WTC11 (cell line): ENCODE results near the gene NUDT8. TPM values are rescaled to one million over a fixed set of nuclear protein-coding genes. Genes with fewer than 3 reads are reported as not detected.

Experiments
- ATAC-seq: fragments of 200-7000 bp; cut with Tn5 transposase; 2 replicates; pipeline ENCODE4 v1.10.0; 2021; ENCODE audit warnings: mild to moderate bottlenecking, moderate library complexity
- CTCF ChIA-PET: fragments of 300-600 bp; sonication (Branson Sonifier 250); formaldehyde crosslinking; loops from one replicate; lab custom pipeline; 2021; ENCODE audit warnings: antibody characterized with exemption; lab: Charles Lee
- POLR2A ChIA-PET: fragments of 350-600 bp; sonication (Branson Sonifier 250); formaldehyde crosslinking; loops from one replicate; lab custom pipeline; 2021; ENCODE audit warnings: antibody characterized with exemption; lab: Charles Lee
- DNase-seq: peaks from one replicate; pipeline ENCODE4 v3.0.0; 2021; ENCODE audit warnings: low spot score
- H3K27ac Mint-ChIP-seq: 2 replicates; pipeline ENCODE4 v1.8.0; 2021; ENCODE audit warnings: mixed read lengths
- H3K27me3 Mint-ChIP-seq: 2 replicates; pipeline ENCODE4 v1.8.0; 2021; ENCODE audit warnings: low read depth, mild to moderate bottlenecking, moderate library complexity, mixed read lengths
- H3K36me3 Mint-ChIP-seq: 2 replicates; pipeline ENCODE4 v1.8.0; 2021; ENCODE audit warnings: mixed read lengths
- H3K4me1 Mint-ChIP-seq: 2 replicates; pipeline ENCODE4 v1.8.0; 2022; ENCODE audit warnings: mixed read lengths
- H3K4me3 Mint-ChIP-seq: 2 replicates; pipeline ENCODE4 v1.8.0; 2021; ENCODE audit warnings: mild to moderate bottlenecking, moderate library complexity, mixed read lengths
- H3K9me3 Mint-ChIP-seq: 2 replicates; pipeline ENCODE4 v1.8.0; 2021; ENCODE audit warnings: mixed read lengths
- FOXP1 ChIP-seq: sonication (generic); formaldehyde crosslinking; IDR thresholded peaks from 2 replicates; pipeline ENCODE4 v1.8.0; 2022; ENCODE audit warnings: missing genetic modification reagents, mild to moderate bottlenecking, moderate library complexity, borderline replicate concordance
- KAT7 ChIP-seq: sonication (generic); formaldehyde crosslinking; IDR thresholded peaks from 2 replicates; pipeline ENCODE4 v1.8.1; 2023; ENCODE audit warnings: missing genetic modification reagents, mild to moderate bottlenecking, borderline replicate concordance
- SMAD3 ChIP-seq: sonication (generic); formaldehyde crosslinking; IDR thresholded peaks from 2 replicates; pipeline ENCODE4 v1.8.0; 2022; ENCODE audit warnings: missing genetic modification reagents, mild to moderate bottlenecking, borderline replicate concordance
- SP1 ChIP-seq: sonication (generic); formaldehyde crosslinking; conservative IDR thresholded peaks from 2 replicates; pipeline ENCODE4 v1.8.1; 2022; ENCODE audit warnings: missing genetic modification reagents
- TP53 ChIP-seq: sonication (generic); formaldehyde crosslinking; IDR thresholded peaks from 2 replicates; pipeline ENCODE4 v1.8.1; 2023; ENCODE audit warnings: mild to moderate bottlenecking, missing genetic modification reagents
- ZNF423 ChIP-seq: fragments of 250-450 bp; sonication (Bioruptor Pico); IDR thresholded peaks from 2 replicates; pipeline ENCODE4 v2.1.2; 2022; ENCODE audit warnings: mild to moderate bottlenecking, moderate library complexity
- total RNA-seq: library from RNA; stranded (reverse); gene quantifications from 3 replicates; pipeline ENCODE4 v1.2.3, GENCODE V29; 2021
- TF ChIP-seq, protein P1 (sequence below): fragments of 250-450 bp; sonication (Bioruptor Pico); IDR thresholded peaks from 2 replicates; pipeline ENCODE4 v1.9.0; 2021; ENCODE audit warnings: mild to moderate bottlenecking
- TF ChIP-seq, protein P2 (sequence below): fragments of 250-450 bp; sonication (Bioruptor Pico); IDR thresholded peaks from 2 replicates; pipeline ENCODE4 v2.1.2; 2022; ENCODE audit warnings: mild to moderate bottlenecking, moderate library complexity
- TF ChIP-seq, protein P3 (sequence below): fragments of 250-450 bp; sonication (Bioruptor Pico); IDR thresholded peaks from 2 replicates; pipeline ENCODE4 v1.8.0; 2021; ENCODE audit warnings: mild to moderate bottlenecking
- TF ChIP-seq, protein P4 (sequence below): sonication (generic); formaldehyde crosslinking; IDR thresholded peaks from 2 replicates; pipeline ENCODE4 v1.8.1; 2023; ENCODE audit warnings: mild to moderate bottlenecking, missing genetic modification reagents, moderate library complexity
- TF ChIP-seq, protein P5 (sequence below): fragments of 250-450 bp; sonication (Bioruptor Pico); IDR thresholded peaks from 2 replicates; pipeline ENCODE4 v1.9.0; 2021; ENCODE audit warnings: moderate library complexity, mild to moderate bottlenecking, inconsistent platforms, borderline replicate concordance
- TF ChIP-seq, protein P6 (sequence below): fragments of 250-450 bp; sonication (Bioruptor Pico); IDR thresholded peaks from 2 replicates; pipeline ENCODE4 v1.9.0; 2021; ENCODE audit warnings: mild to moderate bottlenecking, borderline replicate concordance

Gene NUDT8
- total RNA-seq, 1 experiment from 2014 or later = 8.3 TPM

DNA sequence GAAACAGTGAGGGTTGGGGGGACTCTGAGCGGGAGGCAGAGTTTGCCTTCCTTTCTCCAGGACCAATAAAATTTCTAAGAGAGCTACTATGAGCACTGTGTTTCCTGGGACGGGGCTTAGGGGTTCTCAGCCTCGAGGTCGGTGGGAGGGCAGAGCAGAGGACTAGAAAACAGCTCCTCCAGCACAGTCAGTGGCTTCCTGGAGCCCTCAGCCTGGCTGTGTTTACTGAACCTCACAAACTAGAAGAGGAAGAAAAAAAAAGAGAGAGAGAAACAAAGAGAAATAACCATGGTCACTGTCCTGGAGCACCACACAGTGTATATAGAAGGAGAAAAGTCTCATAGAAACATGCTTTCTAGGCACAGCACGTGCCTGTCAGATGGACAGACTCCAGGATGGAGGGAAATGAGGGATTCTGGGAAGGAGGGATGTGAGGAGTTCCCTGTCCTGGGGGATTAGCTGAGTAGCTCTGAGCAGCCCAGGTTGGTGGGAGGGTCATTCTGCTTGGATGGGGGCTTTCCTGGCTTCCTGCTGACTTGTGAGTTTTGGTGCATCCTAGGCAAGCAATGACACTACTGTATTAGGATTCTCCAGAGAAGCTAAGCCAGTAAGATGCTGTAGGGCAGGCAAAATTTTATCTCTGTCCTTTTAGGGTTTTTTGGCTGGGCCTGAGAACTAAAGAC lies 43.0 kb downstream of the NUDT8 start:
- H3K27ac Mint-ChIP-seq = peak overlapping the region; percentile 29; the same call in 1 of the 2 replicates
- POLR2A ChIA-PET = no interaction called here
- H3K4me3 Mint-ChIP-seq = no peak overlapping the region
- no peak for DNase-seq
- no peaks in the 10 kb centered on the region for H3K27me3 Mint-ChIP-seq
- peaks cover 28% of the 10 kb centered on the region for H3K4me1 Mint-ChIP-seq
- CTCF ChIA-PET = interaction anchor here (1.2 kb wide), 1 partner anchor 27 kb away, joined by 4 read pairs; no protein-coding TSS in a partner anchor
- H3K9me3 Mint-ChIP-seq = no peaks in the 10 kb centered on the region
- TF ChIP-seq, protein P1, sequence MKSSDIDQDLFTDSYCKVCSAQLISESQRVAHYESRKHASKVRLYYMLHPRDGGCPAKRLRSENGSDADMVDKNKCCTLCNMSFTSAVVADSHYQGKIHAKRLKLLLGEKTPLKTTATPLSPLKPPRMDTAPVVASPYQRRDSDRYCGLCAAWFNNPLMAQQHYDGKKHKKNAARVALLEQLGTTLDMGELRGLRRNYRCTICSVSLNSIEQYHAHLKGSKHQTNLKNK (CRISPR knock-in tag) = peak; percentile 62; the same call in 1 of the 2 replicates
- TF ChIP-seq, protein P2, sequence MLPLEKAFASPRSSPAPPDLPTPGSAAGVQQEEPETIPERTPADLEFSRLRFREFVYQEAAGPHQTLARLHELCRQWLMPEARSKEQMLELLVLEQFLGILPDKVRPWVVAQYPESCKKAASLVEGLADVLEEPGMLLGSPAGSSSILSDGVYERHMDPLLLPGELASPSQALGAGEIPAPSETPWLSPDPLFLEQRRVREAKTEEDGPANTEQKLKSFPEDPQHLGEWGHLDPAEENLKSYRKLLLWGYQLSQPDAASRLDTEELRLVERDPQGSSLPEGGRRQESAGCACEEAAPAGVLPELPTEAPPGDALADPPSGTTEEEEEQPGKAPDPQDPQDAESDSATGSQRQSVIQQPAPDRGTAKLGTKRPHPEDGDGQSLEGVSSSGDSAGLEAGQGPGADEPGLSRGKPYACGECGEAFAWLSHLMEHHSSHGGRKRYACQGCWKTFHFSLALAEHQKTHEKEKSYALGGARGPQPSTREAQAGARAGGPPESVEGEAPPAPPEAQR (CRISPR knock-in tag) = no peak
- H3K36me3 Mint-ChIP-seq = peaks cover 36% of the 10 kb centered on the region
- ATAC-seq = no peak

DNA sequence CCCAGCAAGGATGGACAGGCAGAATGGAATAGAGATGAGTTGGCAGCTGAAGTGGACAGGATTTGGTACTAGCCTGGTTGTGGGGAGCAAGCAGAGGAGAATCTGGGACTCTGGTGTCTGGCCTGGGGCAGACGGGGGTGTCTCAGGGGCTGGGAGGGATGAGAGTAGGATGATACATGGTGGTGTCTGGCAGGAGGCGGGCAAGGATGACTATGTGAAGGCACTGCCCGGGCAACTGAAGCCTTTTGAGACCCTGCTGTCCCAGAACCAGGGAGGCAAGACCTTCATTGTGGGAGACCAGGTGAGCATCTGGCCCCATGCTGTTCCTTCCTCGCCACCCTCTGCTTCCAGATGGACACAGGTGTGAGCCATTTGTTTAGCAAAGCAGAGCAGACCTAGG lies 43.8 kb downstream of the NUDT8 start:
- Mint-ChIP-seq H3K27me3 (no peaks in the 10 kb centered on the region), H3K36me3 (peaks cover 36% of the 10 kb centered on the region), H3K27ac (peak overlapping the region; percentile 87), H3K4me1 (peaks cover 36% of the 10 kb centered on the region), H3K4me3 (peak overlapping the region; percentile 78), H3K9me3 (no peaks in the 10 kb centered on the region)
- CTCF ChIA-PET = interaction anchor here (1.2 kb wide), 1 partner anchor 28 kb away, joined by 4 read pairs; no protein-coding TSS in a partner anchor
- DNase-seq (no peak), ATAC-seq (no peak)
- POLR2A ChIA-PET = no interaction called here
- TF ChIP-seq, protein P3, sequence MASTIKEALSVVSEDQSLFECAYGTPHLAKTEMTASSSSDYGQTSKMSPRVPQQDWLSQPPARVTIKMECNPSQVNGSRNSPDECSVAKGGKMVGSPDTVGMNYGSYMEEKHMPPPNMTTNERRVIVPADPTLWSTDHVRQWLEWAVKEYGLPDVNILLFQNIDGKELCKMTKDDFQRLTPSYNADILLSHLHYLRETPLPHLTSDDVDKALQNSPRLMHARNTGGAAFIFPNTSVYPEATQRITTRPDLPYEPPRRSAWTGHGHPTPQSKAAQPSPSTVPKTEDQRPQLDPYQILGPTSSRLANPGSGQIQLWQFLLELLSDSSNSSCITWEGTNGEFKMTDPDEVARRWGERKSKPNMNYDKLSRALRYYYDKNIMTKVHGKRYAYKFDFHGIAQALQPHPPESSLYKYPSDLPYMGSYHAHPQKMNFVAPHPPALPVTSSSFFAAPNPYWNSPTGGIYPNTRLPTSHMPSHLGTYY (CRISPR knock-in tag) = no peak
- 0 out of 2 replicates have a peak, but pooled peaks have one; percentile 8 for TF ChIP-seq ZNF423

DNA sequence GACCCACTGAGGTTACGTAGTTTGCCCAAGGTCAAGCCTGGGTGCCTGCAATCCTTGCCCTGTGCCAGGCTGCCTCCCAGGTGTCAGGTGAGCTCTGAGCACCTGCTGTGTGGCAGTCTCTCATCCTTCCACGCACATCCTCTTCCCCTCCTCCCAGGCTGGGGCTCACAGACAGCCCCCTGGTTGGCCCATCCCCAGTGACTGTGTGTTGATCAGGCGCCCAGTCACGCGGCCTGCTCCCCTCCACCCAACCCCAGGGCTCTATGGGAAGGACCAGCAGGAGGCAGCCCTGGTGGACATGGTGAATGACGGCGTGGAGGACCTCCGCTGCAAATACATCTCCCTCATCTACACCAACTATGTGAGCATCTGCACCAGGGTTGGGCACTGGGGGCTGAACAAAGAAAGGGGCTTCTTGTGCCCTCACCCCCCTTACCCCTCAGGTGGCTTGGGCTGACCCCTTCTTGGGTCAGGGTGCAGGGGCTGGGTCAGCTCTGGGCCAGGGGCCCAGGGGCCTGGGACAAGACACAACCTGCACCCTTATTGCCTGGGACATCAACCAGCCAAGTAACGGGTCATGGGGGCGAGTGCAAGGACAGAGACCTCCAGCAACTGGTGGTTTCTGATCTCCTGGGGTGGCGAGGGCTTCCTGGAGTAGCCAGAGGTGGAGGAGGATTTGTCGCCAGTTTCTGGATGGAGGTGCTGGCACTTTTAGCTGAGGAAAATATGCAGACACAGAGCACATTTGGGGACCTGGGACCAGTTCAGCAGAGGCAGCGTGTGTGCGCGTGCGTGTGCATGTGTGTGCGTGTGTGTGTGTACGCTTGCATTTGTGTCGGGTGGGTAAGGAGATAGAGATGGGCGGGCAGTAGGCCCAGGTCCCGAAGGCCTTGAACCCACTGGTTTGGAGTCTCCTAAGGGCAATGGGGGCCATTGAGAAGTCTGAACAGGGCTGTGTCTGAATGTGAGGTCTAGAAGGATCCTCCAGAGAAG lies 44.6 kb downstream of the NUDT8 start:
- no peak for ATAC-seq
- H3K27me3 Mint-ChIP-seq = no peaks in the 10 kb centered on the region
- TF ChIP-seq SMAD3 (0 out of 2 replicates have a peak, but pooled peaks have one; percentile 37), TP53 (CRISPR knock-in tag) (no peak)
- TF ChIP-seq, protein P4, sequence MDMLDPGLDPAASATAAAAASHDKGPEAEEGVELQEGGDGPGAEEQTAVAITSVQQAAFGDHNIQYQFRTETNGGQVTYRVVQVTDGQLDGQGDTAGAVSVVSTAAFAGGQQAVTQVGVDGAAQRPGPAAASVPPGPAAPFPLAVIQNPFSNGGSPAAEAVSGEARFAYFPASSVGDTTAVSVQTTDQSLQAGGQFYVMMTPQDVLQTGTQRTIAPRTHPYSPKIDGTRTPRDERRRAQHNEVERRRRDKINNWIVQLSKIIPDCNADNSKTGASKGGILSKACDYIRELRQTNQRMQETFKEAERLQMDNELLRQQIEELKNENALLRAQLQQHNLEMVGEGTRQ (CRISPR knock-in tag) = 0 out of 2 replicates have a peak, but pooled peaks have one; percentile 25
- TF ChIP-seq, all 79 proteins: peak for 2

DNA sequence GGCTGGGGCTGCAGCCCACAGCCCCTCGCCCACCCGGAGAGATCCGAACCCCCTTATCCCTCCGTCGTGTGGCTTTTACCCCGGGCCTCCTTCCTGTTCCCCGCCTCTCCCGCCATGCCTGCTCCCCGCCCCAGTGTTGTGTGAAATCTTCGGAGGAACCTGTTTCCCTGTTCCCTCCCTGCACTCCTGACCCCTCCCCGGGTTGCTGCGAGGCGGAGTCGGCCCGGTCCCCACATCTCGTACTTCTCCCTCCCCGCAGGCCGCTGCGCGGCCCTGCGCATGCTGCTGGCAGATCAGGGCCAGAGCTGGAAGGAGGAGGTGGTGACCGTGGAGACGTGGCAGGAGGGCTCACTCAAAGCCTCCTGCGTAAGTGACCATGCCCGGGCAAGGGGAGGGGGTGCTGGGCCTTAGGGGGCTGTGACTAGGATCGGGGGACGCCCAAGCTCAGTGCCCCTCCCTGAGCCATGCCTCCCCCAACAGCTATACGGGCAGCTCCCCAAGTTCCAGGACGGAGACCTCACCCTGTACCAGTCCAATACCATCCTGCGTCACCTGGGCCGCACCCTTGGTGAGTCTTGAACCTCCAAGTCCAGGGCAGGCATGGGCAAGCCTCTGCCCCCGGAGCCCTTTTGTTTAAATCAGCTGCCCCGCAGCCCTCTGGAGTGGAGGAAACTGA lies 45.4 kb downstream of the NUDT8 start:
- Mint-ChIP-seq H3K36me3 (peaks cover 36% of the 10 kb centered on the region), H3K4me3 (peak overlapping the region; percentile 78), H3K27ac (peak overlapping the region; percentile 87), H3K4me1 (peaks cover 50% of the 10 kb centered on the region), H3K9me3 (no peaks in the 10 kb centered on the region), H3K27me3 (no peaks in the 10 kb centered on the region; the same call in 1 of the 2 replicates)
- DNase-seq (peak; percentile 62), ATAC-seq (peak; percentile 8)
- ChIA-PET POLR2A (interaction anchor here (1.7 kb wide), 1 partner anchor 11 kb away, joined by 4 read pairs; no protein-coding TSS in a partner anchor), CTCF (interaction anchor here (0.7 to 3.5 kb wide), 4 partner anchors 9 to 80 kb away, joined by 3 to 47 read pairs (median 13); no protein-coding TSS in a partner anchor)
- no peak for TF ChIP-seq ZNF423
- 0 out of 2 replicates have a peak, but pooled peaks have one; percentile 8 for TF ChIP-seq KAT7 (CRISPR knock-in tag)
- TF ChIP-seq, protein P5, sequence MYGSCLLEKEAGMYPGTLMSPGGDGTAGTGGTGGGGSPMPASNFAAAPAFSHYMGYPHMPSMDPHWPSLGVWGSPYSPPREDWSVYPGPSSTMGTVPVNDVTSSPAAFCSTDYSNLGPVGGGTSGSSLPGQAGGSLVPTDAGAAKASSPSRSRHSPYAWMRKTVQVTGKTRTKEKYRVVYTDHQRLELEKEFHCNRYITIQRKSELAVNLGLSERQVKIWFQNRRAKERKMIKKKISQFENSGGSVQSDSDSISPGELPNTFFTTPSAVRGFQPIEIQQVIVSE (CRISPR knock-in tag) = no peak
- TF ChIP-seq SP1 (CRISPR knock-in tag) = 0 out of 2 replicates have a peak, but pooled peaks have one; percentile 13
- TF ChIP-seq FOXP1 (CRISPR knock-in tag) = 0 out of 2 replicates have a peak, but pooled peaks have one; percentile 38
- TF ChIP-seq, protein P6, sequence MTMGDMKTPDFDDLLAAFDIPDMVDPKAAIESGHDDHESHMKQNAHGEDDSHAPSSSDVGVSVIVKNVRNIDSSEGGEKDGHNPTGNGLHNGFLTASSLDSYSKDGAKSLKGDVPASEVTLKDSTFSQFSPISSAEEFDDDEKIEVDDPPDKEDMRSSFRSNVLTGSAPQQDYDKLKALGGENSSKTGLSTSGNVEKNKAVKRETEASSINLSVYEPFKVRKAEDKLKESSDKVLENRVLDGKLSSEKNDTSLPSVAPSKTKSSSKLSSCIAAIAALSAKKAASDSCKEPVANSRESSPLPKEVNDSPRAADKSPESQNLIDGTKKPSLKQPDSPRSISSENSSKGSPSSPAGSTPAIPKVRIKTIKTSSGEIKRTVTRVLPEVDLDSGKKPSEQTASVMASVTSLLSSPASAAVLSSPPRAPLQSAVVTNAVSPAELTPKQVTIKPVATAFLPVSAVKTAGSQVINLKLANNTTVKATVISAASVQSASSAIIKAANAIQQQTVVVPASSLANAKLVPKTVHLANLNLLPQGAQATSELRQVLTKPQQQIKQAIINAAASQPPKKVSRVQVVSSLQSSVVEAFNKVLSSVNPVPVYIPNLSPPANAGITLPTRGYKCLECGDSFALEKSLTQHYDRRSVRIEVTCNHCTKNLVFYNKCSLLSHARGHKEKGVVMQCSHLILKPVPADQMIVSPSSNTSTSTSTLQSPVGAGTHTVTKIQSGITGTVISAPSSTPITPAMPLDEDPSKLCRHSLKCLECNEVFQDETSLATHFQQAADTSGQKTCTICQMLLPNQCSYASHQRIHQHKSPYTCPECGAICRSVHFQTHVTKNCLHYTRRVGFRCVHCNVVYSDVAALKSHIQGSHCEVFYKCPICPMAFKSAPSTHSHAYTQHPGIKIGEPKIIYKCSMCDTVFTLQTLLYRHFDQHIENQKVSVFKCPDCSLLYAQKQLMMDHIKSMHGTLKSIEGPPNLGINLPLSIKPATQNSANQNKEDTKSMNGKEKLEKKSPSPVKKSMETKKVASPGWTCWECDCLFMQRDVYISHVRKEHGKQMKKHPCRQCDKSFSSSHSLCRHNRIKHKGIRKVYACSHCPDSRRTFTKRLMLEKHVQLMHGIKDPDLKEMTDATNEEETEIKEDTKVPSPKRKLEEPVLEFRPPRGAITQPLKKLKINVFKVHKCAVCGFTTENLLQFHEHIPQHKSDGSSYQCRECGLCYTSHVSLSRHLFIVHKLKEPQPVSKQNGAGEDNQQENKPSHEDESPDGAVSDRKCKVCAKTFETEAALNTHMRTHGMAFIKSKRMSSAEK (CRISPR knock-in tag) = no peak

More for the DNA sequence above, 44.6 kb downstream of the NUDT8 start:
- peaks cover 36% of the 10 kb centered on the region for H3K36me3 Mint-ChIP-seq
- H3K27ac Mint-ChIP-seq = peak overlapping the region; percentile 87
- POLR2A ChIA-PET = no interaction called here
- peak overlapping the region; percentile 78 for H3K4me3 Mint-ChIP-seq
- CTCF ChIA-PET = interaction anchor here (1.0 to 3.5 kb wide), 4 partner anchors 8 to 29 kb away, joined by 4 to 47 read pairs (median 13); no protein-coding TSS in a partner anchor
- H3K9me3 Mint-ChIP-seq = no peaks in the 10 kb centered on the region
- DNase-seq = no peak
- H3K4me1 Mint-ChIP-seq = peaks cover 43% of the 10 kb centered on the region
